22Rv1 (cell line): ENCODE measurements around the gene FUOM.

Experiments
- CTCF ChIP-seq: fragments of 450-650 bp; IDR thresholded peaks from 2 replicates; pipeline ENCODE4 v1.5.1; 2017; ENCODE audit warnings: mild to moderate bottlenecking
- ZFX ChIP-seq: fragments of 450-650 bp; IDR thresholded peaks from 2 replicates; pipeline ENCODE4 v1.6.1; 2017; ENCODE audit warnings: antibody characterized with exemption, borderline replicate concordance

GRCh38 chr10:133311570-133311969 lies 46.2 kb downstream of the FUOM start:
- no peak for TF ChIP-seq CTCF
- TF ChIP-seq ZFX, result no peak
